ENCODE results near the gene ANKFN1. TPM values are rescaled to one million over a fixed set of nuclear protein-coding genes. Genes with fewer than 3 reads are reported as not detected.
"Not testable (repeated sequence)": the region's sequence is repeated elsewhere in the genome, so short reads cannot be mapped to it uniquely, and the experiment has no call there.

ANKFN1 gene
- total RNA-seq, 2 experiments from 2014 or later, result not detected

- ChIA-PET CTCF (no interaction called here), POLR2A (no interaction called here)
Observed at GRCh38 chr17:56269556-56270389, 116.5 kb downstream of the ANKFN1 start.

- ChIA-PET CTCF (no interaction called here), POLR2A (no interaction called here)
Observed at GRCh38 chr17:56274491-56274890, 121.2 kb downstream of the ANKFN1 start.

- POLR2A ChIA-PET, result no interaction called here
- CTCF ChIA-PET, result no interaction called here
Observed at GRCh38 chr17:56284482-56284881, 131.2 kb downstream of the ANKFN1 start.

- POLR2A ChIA-PET, CTCF ChIA-PET: not testable (repeated sequence)
Observed at GRCh38 chr17:56288786-56289185, 135.5 kb downstream of the ANKFN1 start.

DNA sequence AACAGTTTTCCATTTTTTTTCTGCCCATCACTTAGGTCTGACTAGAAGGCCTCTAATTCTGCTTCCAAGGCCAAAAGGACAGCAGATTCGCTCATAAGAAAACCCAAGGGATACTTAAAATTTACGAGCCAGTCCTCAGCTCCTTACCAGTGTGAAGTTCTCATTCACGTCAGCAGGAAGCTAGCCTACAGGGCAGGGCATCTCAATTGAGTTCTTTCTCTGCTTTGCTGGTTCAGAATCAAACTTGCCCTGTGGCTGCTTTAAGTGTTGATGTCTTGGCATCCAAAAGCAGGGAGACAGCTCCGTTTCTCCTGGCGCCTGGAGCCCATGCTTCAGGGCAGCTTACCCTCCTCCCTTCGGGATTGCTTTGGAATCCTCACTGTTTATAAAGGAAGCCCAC, 136.0 kb downstream of the ANKFN1 start:
- ChIA-PET POLR2A (no interaction called here), CTCF (interaction anchor here (0.6 kb wide), 1 partner anchor 200 kb away, joined by 4 read pairs; no protein-coding TSS in a partner anchor)

GRCh38 chr17:56290101-56290801, 137.0 kb downstream of the ANKFN1 start:
- CTCF ChIA-PET, result no interaction called here
- POLR2A ChIA-PET, result no interaction called here

GRCh38 chr17:56290802-56291118, 137.5 kb downstream of the ANKFN1 start:
- CTCF ChIA-PET, result no interaction called here

GRCh38 chr17:56291226-56291805, 138.0 kb downstream of the ANKFN1 start:
- ChIA-PET CTCF (no interaction called here), POLR2A (no interaction called here)

More at GRCh38 chr17:56290802-56291118, 137.5 kb downstream of the ANKFN1 start:
- POLR2A ChIA-PET, result no interaction called here

GRCh38 chr17:56292010-56292409, 138.7 kb downstream of the ANKFN1 start:
- POLR2A ChIA-PET, result no interaction called here
- CTCF ChIA-PET, result no interaction called here

GRCh38 chr17:56292578-56292977, 139.3 kb downstream of the ANKFN1 start:
- ChIA-PET POLR2A (no interaction called here), CTCF (no interaction called here)

DNA sequence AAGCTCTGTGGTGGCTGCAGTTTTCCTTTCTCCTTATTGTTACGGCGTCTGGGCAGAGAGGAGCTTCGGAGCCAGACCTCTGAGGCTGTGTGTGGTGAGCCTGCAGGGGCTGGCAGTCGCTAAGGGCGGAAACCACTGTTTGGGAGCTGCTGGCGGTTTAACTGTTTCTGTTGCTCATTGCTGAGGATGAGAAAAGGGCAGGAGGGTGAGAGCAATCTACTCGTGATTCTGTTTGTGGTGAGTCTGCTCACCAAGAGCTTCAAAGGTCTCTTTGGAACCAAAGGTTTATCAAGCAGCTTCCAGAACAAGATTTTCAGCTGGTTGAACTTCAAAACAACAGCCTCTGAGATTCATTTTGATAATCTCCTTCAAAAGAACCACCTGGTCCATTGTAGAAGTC, 143.9 kb downstream of the ANKFN1 start:
- CTCF ChIA-PET, result interaction anchor here (1.0 kb wide), 2 partner anchors 16 to 18 kb away, joined by 3 read pairs; no protein-coding TSS in a partner anchor

DNA sequence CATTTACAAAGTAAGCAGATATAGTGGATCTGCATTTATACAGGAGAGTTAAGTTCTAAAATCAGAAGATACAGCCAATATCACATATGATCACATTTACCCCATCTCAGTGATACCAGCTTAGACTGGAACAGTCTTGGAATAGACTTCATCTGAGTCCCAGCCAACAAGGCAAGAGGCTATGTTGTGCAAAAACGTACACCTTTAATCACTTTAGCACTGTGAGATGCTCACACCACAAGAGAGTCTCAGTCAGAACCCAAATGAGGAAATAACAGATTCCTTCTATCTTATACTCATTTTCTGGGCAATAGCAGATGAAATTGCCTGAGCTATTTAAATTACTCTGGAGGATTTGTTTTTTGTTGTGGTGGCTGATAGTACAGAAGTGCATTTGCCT, 145.6 kb downstream of the ANKFN1 start:
- POLR2A ChIA-PET, result no interaction called here
- CTCF ChIA-PET, result no interaction called here

More for the DNA sequence above, 143.9 kb downstream of the ANKFN1 start:
- POLR2A ChIA-PET, result no interaction called here

- CTCF ChIA-PET, result no interaction called here
- POLR2A ChIA-PET, result no interaction called here
Observed at GRCh38 chr17:56300144-56300543, 146.9 kb downstream of the ANKFN1 start.

DNA sequence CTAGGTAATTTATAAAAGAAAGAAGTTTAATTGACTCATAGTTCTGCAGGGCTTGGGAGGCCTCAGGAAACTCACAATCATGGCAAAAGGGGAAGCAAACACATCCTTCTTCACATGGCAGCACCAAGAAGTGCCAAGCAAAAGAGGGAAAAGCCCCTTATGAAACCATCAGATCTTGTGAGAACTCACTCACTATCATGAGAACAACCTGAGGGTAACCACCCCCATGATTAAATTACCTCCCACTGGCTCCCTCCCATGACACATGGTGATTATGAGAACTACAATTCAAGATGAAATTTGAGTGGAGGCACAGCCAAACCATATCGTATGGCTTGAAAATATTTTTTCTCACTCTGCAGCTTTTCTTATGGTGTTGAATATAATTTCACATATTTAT, 151.7 kb downstream of the ANKFN1 start:
- POLR2A ChIA-PET, result no interaction called here
- CTCF ChIA-PET, result no interaction called here

- ChIA-PET POLR2A (no interaction called here), CTCF (no interaction called here)
Observed at GRCh38 chr17:56309897-56310296, 156.6 kb downstream of the ANKFN1 start.

GRCh38 chr17:56310782-56311181, 157.5 kb downstream of the ANKFN1 start:
- CTCF ChIA-PET, result no interaction called here
- POLR2A ChIA-PET, result no interaction called here

DNA sequence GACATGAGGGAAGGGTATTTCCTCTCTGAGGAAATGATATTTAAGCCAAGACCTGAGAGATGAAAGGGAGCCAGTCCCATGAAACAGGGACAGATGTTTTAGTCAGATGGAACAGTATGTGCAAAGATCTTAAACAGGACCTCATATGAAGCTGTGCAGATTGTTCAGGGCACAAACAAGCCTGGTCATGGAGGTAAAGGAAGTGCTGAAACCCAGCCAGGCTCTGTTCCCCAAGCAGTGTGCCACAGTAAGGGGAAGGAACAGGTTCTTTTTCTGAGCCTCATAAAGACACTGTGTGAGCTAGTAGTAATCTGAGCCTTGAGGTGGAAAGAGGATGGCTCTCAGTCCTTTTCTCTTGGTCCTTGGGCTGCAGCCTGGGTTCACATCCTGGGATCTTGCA, 159.9 kb downstream of the ANKFN1 start:
- CTCF ChIA-PET, result no interaction called here
- POLR2A ChIA-PET, result no interaction called here

DNA sequence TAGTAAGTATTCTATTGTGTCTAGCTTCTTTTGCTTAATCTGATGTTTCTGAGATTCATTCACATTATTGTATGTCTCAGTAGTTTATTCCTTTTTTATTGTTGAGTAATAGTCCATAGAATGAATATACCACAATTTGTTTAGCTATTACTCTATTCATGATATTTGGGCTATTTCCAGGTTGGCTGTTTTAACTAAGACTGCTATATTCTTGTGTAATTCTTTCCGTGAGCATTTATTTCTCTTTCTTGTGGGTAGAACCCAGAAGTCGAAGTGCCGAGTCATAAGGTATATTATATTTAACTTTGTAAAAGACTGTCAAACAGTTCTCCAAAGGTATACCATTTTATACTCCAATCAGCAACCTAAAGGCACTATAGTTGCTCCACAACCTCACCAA, 160.8 kb downstream of the ANKFN1 start:
- CTCF ChIA-PET, result no interaction called here
- POLR2A ChIA-PET, result no interaction called here

- CTCF ChIA-PET, result interaction anchor here (0.7 kb wide), 1 partner anchor 19 kb away, joined by 3 read pairs; no protein-coding TSS in a partner anchor
- POLR2A ChIA-PET, result no interaction called here
Observed at GRCh38 chr17:56314984-56315602, 161.8 kb downstream of the ANKFN1 start.

DNA sequence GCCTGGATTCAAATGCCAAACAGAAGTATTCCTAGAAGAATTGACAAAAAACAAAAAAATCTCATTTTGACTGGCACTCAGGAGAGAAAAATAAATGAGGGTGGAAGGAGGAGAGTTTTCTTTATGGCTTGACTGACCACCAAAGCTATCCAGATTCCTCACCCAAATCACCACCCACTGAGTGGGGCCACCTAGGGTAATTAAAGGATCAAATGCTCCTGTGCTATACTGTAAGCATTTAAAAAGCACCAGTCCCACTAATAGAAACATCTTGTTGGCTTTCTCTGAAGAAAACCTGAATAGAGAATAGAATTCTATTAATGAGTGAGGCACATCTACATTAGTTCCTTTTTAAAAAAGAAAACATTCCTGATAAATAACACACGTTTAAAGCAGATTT, 163.3 kb downstream of the ANKFN1 start:
- CTCF ChIA-PET, result no interaction called here
- POLR2A ChIA-PET, result no interaction called here
